Endothelial cell of umbilical vein (primary cell): Measurements from ENCODE around the gene DACT2. TPM values are rescaled to one million over a fixed set of nuclear protein-coding genes. Genes with fewer than 3 reads are reported as not detected.

Source experiments
- BruUV-seq: library from RNA; stranded (reverse); fragments of 400-500 nt; replicated peaks from 2 replicates; lab custom pipeline; 2021; lab: Mats Ljungman, UMichigan
- CTCF ChIA-PET: fragments of 300-600, 350-600 bp; sonication (Branson Sonifier 250); formaldehyde crosslinking; loops from one replicate; lab custom pipeline; 2021; ENCODE audit warnings: antibody characterized with exemption, inconsistent platforms; lab: Charles Lee
- POLR2A ChIA-PET: fragments of 300-600, 350-600 bp; sonication (Branson Sonifier 250); formaldehyde crosslinking; loops from one replicate; lab custom pipeline; 2021; ENCODE audit warnings: antibody characterized with exemption, inconsistent platforms; lab: Charles Lee
- DNase-seq: peaks from one replicate; pipeline ENCODE4 v3.0.0-alpha.2; 2011; ENCODE audit warnings: low read depth, low spot score
- FAIRE-seq: peaks from 2 replicates; lab custom pipeline; 2011; peaks lifted over from hg19 to GRCh38; lab: Jason Lieb, UNC
- H2AFZ ChIP-seq: 2 replicates; pipeline ENCODE4 v1.6.0; 2012; ENCODE audit warnings: low read depth, low read length, control low read depth, inconsistent platforms
- H3K27ac ChIP-seq: 2 replicates; pipeline ENCODE4 v1.5.1; 2011; ENCODE audit warnings: low read depth, mild to moderate bottlenecking, control low read depth, low read length, moderate library complexity; ENCODE audit not compliant: insufficient read depth
- H3K27me3 ChIP-seq, 2 experiments: 2 replicates each; pipeline versions ENCODE4 v1.6.0 to v1.6.1; 2011; ENCODE audit warnings: low read length in 2 of 2, mixed read lengths in 1 of 2; ENCODE audit not compliant: control insufficient read depth in 2 of 2, insufficient read depth in 2 of 2
- H3K36me3 ChIP-seq, 2 experiments: 2 replicates in 1 of 2; 3 replicates in 1 of 2; pipeline ENCODE4 v1.5.1; 2011; ENCODE audit warnings: low read length in 2 of 2, mild to moderate bottlenecking in 1 of 2, moderate library complexity in 1 of 2; ENCODE audit not compliant: control insufficient read depth in 2 of 2, insufficient read depth in 2 of 2; ENCODE audit errors: extremely low read depth in 1 of 2
- H3K4me1 ChIP-seq: 3 replicates; pipeline ENCODE4 v1.5.1; 2011; ENCODE audit warnings: mild to moderate bottlenecking, low read length; ENCODE audit not compliant: control insufficient read depth, insufficient read depth; ENCODE audit errors: extremely low read depth
- H3K4me2 ChIP-seq: 2 replicates; pipeline ENCODE4 v1.6.1; 2011; ENCODE audit warnings: low read length, control low read depth, mixed read lengths; ENCODE audit not compliant: insufficient read depth
- H3K4me3 ChIP-seq, 3 experiments: fragments of 200-600 bp in 1 of 3; sonication (generic), shearing (Covaris generic) in 1 of 3; replicated peaks in 1 of 3; 2 replicates each; pipeline ENCODE4 v1.5.1; 2011 to 2016; ENCODE audit warnings: control low read depth in 3 of 3, low read length in 3 of 3, mild to moderate bottlenecking in 2 of 3, inconsistent platforms in 1 of 3, low read depth in 1 of 3, moderate library complexity in 1 of 3; ENCODE audit not compliant: insufficient read depth in 1 of 3
- H3K79me2 ChIP-seq: 2 replicates; pipeline ENCODE4 v1.6.0; 2012; ENCODE audit warnings: low read length, inconsistent platforms; ENCODE audit not compliant: control insufficient read depth, insufficient read depth
- H3K9ac ChIP-seq: replicated peaks from 2 replicates; pipeline ENCODE3; 2011; ENCODE audit warnings: low read length, control low read depth; ENCODE audit not compliant: insufficient read depth; ENCODE audit errors: extremely low read depth
- H3K9me1 ChIP-seq: replicated peaks from 3 replicates; pipeline ENCODE4 v1.6.0; 2011; ENCODE audit warnings: mild to moderate bottlenecking, low read length; ENCODE audit not compliant: control insufficient read depth, insufficient read depth; ENCODE audit errors: extremely low read depth
- H3K9me3 ChIP-seq: replicated peaks from 2 replicates; pipeline ENCODE4 v1.5.1; 2012; ENCODE audit warnings: low read length, inconsistent platforms; ENCODE audit not compliant: control insufficient read depth, insufficient read depth
- H4K20me1 ChIP-seq: replicated peaks from 2 replicates; pipeline ENCODE3; 2011; ENCODE audit warnings: mild to moderate bottlenecking, low read length; ENCODE audit not compliant: control insufficient read depth, insufficient read depth; ENCODE audit errors: extremely low read depth
- CTCF ChIP-seq, 2 donors: IDR thresholded peaks; 1 replicate in 1 of 2; 2 replicates in 1 of 2; pipeline ENCODE4 v1.5.1; 2011; ENCODE audit warnings: low read length in 2 of 2, mild to moderate bottlenecking in 2 of 2, moderate library complexity in 2 of 2, control low read depth in 1 of 2, inconsistent platforms in 1 of 2, low read depth in 1 of 2; ENCODE audit not compliant: insufficient read depth in 1 of 2; ENCODE audit errors: extremely low read depth in 1 of 2
- FOS ChIP-seq: IDR thresholded peaks from 2 replicates; pipeline ENCODE4 v1.6.1; 2011; ENCODE audit warnings: mild to moderate bottlenecking, low read length, moderate library complexity, borderline replicate concordance; ENCODE audit not compliant: insufficient read depth
- JUN ChIP-seq: IDR thresholded peaks from 2 replicates; pipeline ENCODE4 v1.6.1; 2011; ENCODE audit warnings: borderline replicate concordance, low read depth; ENCODE audit not compliant: insufficient read length, insufficient read depth
- MAX ChIP-seq: IDR thresholded peaks from 2 replicates; pipeline ENCODE4 v1.6.1; 2011; ENCODE audit not compliant: insufficient read depth, insufficient read length
- MYC ChIP-seq: IDR thresholded peaks from one replicate; pipeline ENCODE4 v1.6.1; 2011; ENCODE audit warnings: mild to moderate bottlenecking, low read depth, low read length
- POLR2A ChIP-seq: IDR thresholded peaks from 2 replicates; pipeline ENCODE4 v1.6.1; 2012; ENCODE audit warnings: low read depth, mild to moderate bottlenecking, control low read depth, low read length
- POLR2AphosphoS5 ChIP-seq: IDR thresholded peaks from 2 replicates; pipeline ENCODE4 v1.6.1; 2012; ENCODE audit warnings: low read depth, mild to moderate bottlenecking, control low read depth, low read length, moderate library complexity; ENCODE audit not compliant: insufficient read depth
- dilution Hi-C: fragments of 300-500 bp; cut with MboI; formaldehyde crosslinking; loops from one replicate; pipeline ENCODE4 v1.15.0; 2019; ENCODE audit warnings: low sequenced_read_pairs; ENCODE audit not compliant: extremely low pct_ligation_motif_present
- intact Hi-C: fragments of 100-400 bp; cut with micrococcal nuclease; formaldehyde crosslinking; loops from one replicate; pipeline ENCODE4 v1.10.0; 2022
- polyA plus RNA-seq, 4 experiments: library from polyadenylated mRNA; depleted of rRNA in 3 of 4; stranded (reverse) in 3 of 4; unstranded in 1 of 4; fragments of >200 nt; gene quantifications; 2 replicates each; pipeline versions ENCODE4 v1.2.1 to v1.2.3, GENCODE V29; 2011 to 2012; ENCODE audit warnings: missing spikeins in 1 of 4
- total RNA-seq: library from RNA; stranded (reverse); gene quantifications from 2 replicates; pipeline ENCODE4 v1.2.3, GENCODE V29; 2021

DACT2 gene
- total and polyA plus RNA-seq, 2 donors (not counting 3 experiments of a cell fraction or from before 2014, with no cell fraction given), result not detected

GRCh38 chr6:168366473-168366872 is 46.9 kb upstream of the DACT2 start:
- CTCF ChIA-PET, result no interaction called here
- Histone ChIP-seq H3K4me3 (no peak overlapping the region), H3K4me1 (no peaks in the 10 kb centered on the region), H3K9me3 (no peaks in the 10 kb centered on the region), H2AFZ (no peak overlapping the region), H3K79me2 (no peaks in the 10 kb centered on the region), H4K20me1 (no peaks in the 10 kb centered on the region), H3K9me1 (no peaks in the 10 kb centered on the region), H3K36me3 (no peaks in the 10 kb centered on the region), H3K9ac (no peak overlapping the region), H3K27me3 (no peaks in the 10 kb centered on the region), H3K4me2 (no peak overlapping the region), H3K27ac (no peak overlapping the region)
- no peak for DNase-seq
- TF ChIP-seq POLR2AphosphoS5 (no peak), JUN (no peak)
- POLR2A ChIA-PET, result no interaction called here
- intact Hi-C loops (no loop called here), dilution Hi-C loops (no loop called here)
- BruUV-seq, result no TSS peak
- no peak for FAIRE-seq

- TF ChIP-seq POLR2AphosphoS5 (no peak), POLR2A (no peak), FOS (no peak), MAX (no peak), CTCF (IDR thresholded peaks at IDR 0.05; ENCODE audit: extremely low read depth in 1 of 2, insufficient read depth in 1 of 2, low read depth in 1 of 2, low read length in 2 of 2) (no peak), JUN (no peak), MYC (no peak)
- ChIA-PET POLR2A (no interaction called here), CTCF (no interaction called here)
- H3K36me3 ChIP-seq, result no peaks in the 10 kb centered on the region
- no peak overlapping the region for H3K4me2 ChIP-seq
- H3K9ac ChIP-seq, result no peak overlapping the region
- H3K27ac ChIP-seq, result no peak overlapping the region
- H3K9me1 ChIP-seq, result no peaks in the 10 kb centered on the region
- H2AFZ ChIP-seq, result no peak overlapping the region
- DNase-seq, result no peak
- no peak overlapping the region for H3K4me3 ChIP-seq
- no peak for FAIRE-seq
- dilution Hi-C loops (no loop called here), intact Hi-C loops (no loop called here)
- no peaks in the 10 kb centered on the region for H3K9me3 ChIP-seq
- no TSS peak for BruUV-seq
- H3K79me2 ChIP-seq, result no peaks in the 10 kb centered on the region
- H3K27me3 ChIP-seq, result no peaks in the 10 kb centered on the region
- no peaks in the 10 kb centered on the region for H4K20me1 ChIP-seq
- H3K4me1 ChIP-seq, result no peaks in the 10 kb centered on the region
These were observed 46.0 kb upstream of the DACT2 start for GRCh38 chr6:168365422-168366165.
